RWPE1 (cell line): ENCODE results near the gene CCDC126.
"Not testable (repeated sequence)": the region's sequence is repeated elsewhere in the genome, so short reads cannot be mapped to it uniquely, and the experiment has no call there.

Experiments
- CTCF ChIA-PET: fragments of 350-600 bp; sonication (Branson Sonifier 250); formaldehyde crosslinking; extraction: SDS; loops from one replicate; lab custom pipeline; 2021; lab: Yijun Ruan, JAX
- POLR2A ChIA-PET: fragments of 400-600 bp; formaldehyde crosslinking; extraction: SDS; loops from one replicate; lab custom pipeline; 2020; ENCODE audit warnings: antibody characterized with exemption; ENCODE audit not compliant: low non-redundant PET; lab: Yijun Ruan, JAX
- DNase-seq: peaks from one replicate; pipeline ENCODE4 v3.0.0; 2012; ENCODE audit warnings: low spot score
- H3K27ac ChIP-seq: fragments of 450-650 bp; 2 replicates; pipeline ENCODE4 v1.5.1; 2017
- CTCF ChIP-seq: fragments of 450-650 bp; conservative IDR thresholded peaks from 2 replicates; pipeline ENCODE4 v1.5.1; 2017; ENCODE audit warnings: low read depth, mild to moderate bottlenecking

The CCDC126 gene

GRCh38 chr7:23597094-23598091 lies at the start of gene CCDC126:
TSS of gene CCDC126 (plus strand) at chr7:23597382. CDS start at chr7:23611316, 13,934 bp downstream.
- TF ChIP-seq CTCF = no peak
- ChIA-PET POLR2A (no interaction called here), CTCF (interaction anchor here (1.4 kb wide), 1 partner anchor 26 kb away, joined by 3 read pairs; no protein-coding TSS in a partner anchor)

GRCh38 chr7:23547662-23548061 lies 49.5 kb upstream of the CCDC126 start:
- no peak for TF ChIP-seq CTCF
- POLR2A ChIA-PET = no interaction called here
- CTCF ChIA-PET = interaction anchor here (0.6 to 1.9 kb wide), 8 partner anchors 137 to 786 kb away, joined by 3 to 15 read pairs (median 5); no protein-coding TSS in a partner anchor
- no peak for DNase-seq
- H3K27ac ChIP-seq = no peak overlapping the region

More at GRCh38 chr7:23597094-23598091, at the start of gene CCDC126:
- H3K27ac ChIP-seq = peak within 1 kb of the TSS; percentile 92
- DNase-seq = peak; percentile 93

GRCh38 chr7:23558303-23558702 lies 38.9 kb upstream of the CCDC126 start:
- POLR2A ChIA-PET = no interaction called here
- CTCF ChIA-PET = no interaction called here
- no peak overlapping the region for H3K27ac ChIP-seq
- TF ChIP-seq CTCF = no peak
- DNase-seq = no peak

GRCh38 chr7:23570592-23571200 lies 26.5 kb upstream of the CCDC126 start:
- CTCF ChIA-PET = interaction anchor here (0.7 to 1.8 kb wide), 8 partner anchors 10 to 486 kb away, joined by 3 to 14 read pairs (median 3); partner anchors contain the start of gene STK31
- peak; percentile 83 for DNase-seq
- no peak overlapping the region for H3K27ac ChIP-seq
- peak; percentile 90 for TF ChIP-seq CTCF
- POLR2A ChIA-PET = no interaction called here

- POLR2A ChIA-PET, DNase-seq, CTCF ChIA-PET, H3K27ac ChIP-seq: not testable (repeated sequence)
These were observed 15.2 kb upstream of the CCDC126 start for GRCh38 chr7:23581975-23582374.

- H3K27ac ChIP-seq, POLR2A ChIA-PET, DNase-seq, CTCF ChIA-PET: not testable (repeated sequence)
These were observed 11.9 kb upstream of the CCDC126 start for GRCh38 chr7:23585304-23585703.

- DNase-seq = no peak
- no peak for TF ChIP-seq CTCF
- ChIA-PET CTCF (no interaction called here), POLR2A (no interaction called here)
- H3K27ac ChIP-seq = no peak overlapping the region
These were observed 11.0 kb upstream of the CCDC126 start for GRCh38 chr7:23586159-23586558.
